K562 (cell line): ENCODE measurements around the gene TCF4.

Source experiments
- BRCA1 ChIP-seq, 2 experiments: fragments of 450-650 bp in 1 of 2; sonication (generic) in 1 of 2; formaldehyde crosslinking in 1 of 2; IDR thresholded peaks; 2 replicates each; pipeline versions ENCODE4 v1.5.0 to v1.6.1; 2017 to 2020; ENCODE audit warnings: mild to moderate bottlenecking in 1 of 2, missing genetic modification reagents in 1 of 2
- CBX3 ChIP-seq, 2 experiments: IDR thresholded peaks; 1 replicate in 1 of 2; 2 replicates in 1 of 2; pipeline ENCODE4 v1.6.1; 2012; ENCODE audit warnings: inconsistent platforms in 2 of 2, low read length in 2 of 2, borderline replicate concordance in 1 of 2, control low read depth in 1 of 2
- NR2C1 ChIP-seq, 2 experiments: fragments of 450-650 bp; IDR thresholded peaks; 2 replicates each; pipeline ENCODE4 v1.6.1; 2017; ENCODE audit warnings: mild to moderate bottlenecking in 2 of 2, antibody characterized with exemption in 1 of 2, inconsistent platforms in 1 of 2, missing compliant biosample characterization in 1 of 2, missing genetic modification characterization in 1 of 2
- NR2C2 ChIP-seq, 2 experiments: fragments of 200-800 bp in 1 of 2; sonication (Bioruptor generic) in 1 of 2; sonication (generic) in 1 of 2; formaldehyde crosslinking in 1 of 2; IDR thresholded peaks; 2 replicates each; pipeline versions ENCODE4 v1.6.1 to v1.8.0; 2016 to 2022; ENCODE audit warnings: mild to moderate bottlenecking in 1 of 2, missing compliant biosample characterization in 1 of 2, missing genetic modification characterization in 1 of 2, missing genetic modification reagents in 1 of 2
- POLR2AphosphoS5 ChIP-seq: IDR thresholded peaks from 2 replicates; pipeline ENCODE4 v1.6.1; 2011; ENCODE audit warnings: mild to moderate bottlenecking, low read depth, low read length, moderate library complexity; ENCODE audit not compliant: control insufficient read depth, insufficient read depth
- SMARCA5 ChIP-seq: fragments of 450-650 bp; IDR thresholded peaks from 2 replicates; pipeline ENCODE4 v1.6.1; 2016
- SMC3 ChIP-seq: conservative IDR thresholded peaks from 2 replicates; pipeline ENCODE4 v1.6.1; 2011; ENCODE audit warnings: low read depth, low read length, improper control_type of control experiment; ENCODE audit not compliant: insufficient read depth
- SP1 ChIP-seq: sonication (generic); formaldehyde crosslinking; IDR thresholded peaks from 2 replicates; pipeline ENCODE4 v1.8.1; 2022; ENCODE audit warnings: mild to moderate bottlenecking, missing genetic modification reagents
- TCF7 ChIP-seq: sonication (generic); IDR thresholded peaks from 2 replicates; pipeline ENCODE4 v1.6.1; 2016; ENCODE audit warnings: antibody characterized with exemption, borderline replicate concordance
- ZBTB1 ChIP-seq: sonication (generic); formaldehyde crosslinking; IDR thresholded peaks from 2 replicates; pipeline ENCODE4 v1.8.1; 2023; ENCODE audit warnings: missing genetic modification reagents, low read depth, mild to moderate bottlenecking, borderline replicate concordance
- ZNF274 ChIP-seq: IDR thresholded peaks from 2 replicates; pipeline ENCODE4 v1.6.1; 2011; ENCODE audit warnings: low read depth, mild to moderate bottlenecking, low read length, moderate library complexity, borderline replicate concordance
- TF ChIP-seq, protein P1 (sequence below): fragments of 450-650 bp; formaldehyde crosslinking; IDR thresholded peaks from 2 replicates; pipeline ENCODE4 v1.4.0; 2020; ENCODE audit warnings: mild to moderate bottlenecking, mixed read lengths
- TF ChIP-seq, protein P2 (sequence below): IDR thresholded peaks from 2 replicates; pipeline ENCODE4 v1.6.1; 2016; ENCODE audit warnings: missing genetic modification characterization, missing compliant biosample characterization
- TF ChIP-seq, protein P3 (sequence below): fragments of 250-450 bp; sonication (Bioruptor Pico); IDR thresholded peaks from 2 replicates; pipeline ENCODE4 v1.5.0; 2020; ENCODE audit warnings: mild to moderate bottlenecking

DNA sequence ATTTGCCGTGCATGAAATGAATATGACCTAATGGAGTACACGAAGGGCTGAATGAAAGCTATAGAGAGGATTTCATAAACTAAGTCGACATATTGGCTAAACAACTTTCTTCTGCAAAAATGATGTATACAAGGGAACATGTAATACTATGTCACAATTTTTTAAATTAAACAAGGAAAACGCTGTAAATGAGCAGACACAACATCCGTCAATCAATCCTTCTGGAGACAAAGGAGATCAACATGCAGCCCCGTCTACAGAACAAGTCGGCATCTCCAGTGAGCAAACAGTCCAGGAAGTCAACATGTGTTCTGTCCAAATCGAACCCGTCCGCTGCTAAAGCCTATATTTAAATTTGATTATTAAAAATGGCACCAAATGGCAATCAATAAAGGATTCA lies 180.8 kb downstream of the TCF4 start:
- TF ChIP-seq NR2C1 (IDR thresholded peaks at IDR 0.05) (no peak), NR2C1 (tag; IDR thresholded peaks at IDR 0.05) (no peak), SP1 (CRISPR knock-in tag) (no peak), SMC3 (no peak), BRCA1 (IDR thresholded peaks at IDR 0.05) (no peak), BRCA1 (CRISPR knock-in tag; IDR thresholded peaks at IDR 0.05) (no peak), TCF7 (no peak), ZNF274 (no peak), NR2C2 (CRISPR knock-in tag; IDR thresholded peaks at IDR 0.05) (no peak), NR2C2 (tag; IDR thresholded peaks at IDR 0.05) (no peak), ZBTB1 (CRISPR knock-in tag) (no peak), SMARCA5 (no peak), POLR2AphosphoS5 (no peak), CBX3 (IDR thresholded peaks at IDR 0.05; ENCODE audit: borderline replicate concordance in 1 of 2, low read length in 2 of 2) (no peak)
- TF ChIP-seq, protein P1, sequence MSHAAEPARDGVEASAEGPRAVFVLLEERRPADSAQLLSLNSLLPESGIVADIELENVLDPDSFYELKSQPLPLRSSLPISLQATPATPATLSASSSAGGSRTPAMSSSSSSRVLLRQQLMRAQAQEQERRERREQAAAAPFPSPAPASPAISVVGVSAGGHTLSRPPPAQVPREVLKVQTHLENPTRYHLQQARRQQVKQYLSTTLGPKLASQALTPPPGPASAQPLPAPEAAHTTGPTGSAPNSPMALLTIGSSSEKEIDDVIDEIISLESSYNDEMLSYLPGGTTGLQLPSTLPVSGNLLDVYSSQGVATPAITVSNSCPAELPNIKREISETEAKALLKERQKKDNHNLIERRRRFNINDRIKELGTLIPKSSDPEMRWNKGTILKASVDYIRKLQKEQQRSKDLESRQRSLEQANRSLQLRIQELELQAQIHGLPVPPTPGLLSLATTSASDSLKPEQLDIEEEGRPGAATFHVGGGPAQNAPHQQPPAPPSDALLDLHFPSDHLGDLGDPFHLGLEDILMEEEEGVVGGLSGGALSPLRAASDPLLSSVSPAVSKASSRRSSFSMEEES (CRISPR knock-in tag): no peak
- TF ChIP-seq, protein P2, sequence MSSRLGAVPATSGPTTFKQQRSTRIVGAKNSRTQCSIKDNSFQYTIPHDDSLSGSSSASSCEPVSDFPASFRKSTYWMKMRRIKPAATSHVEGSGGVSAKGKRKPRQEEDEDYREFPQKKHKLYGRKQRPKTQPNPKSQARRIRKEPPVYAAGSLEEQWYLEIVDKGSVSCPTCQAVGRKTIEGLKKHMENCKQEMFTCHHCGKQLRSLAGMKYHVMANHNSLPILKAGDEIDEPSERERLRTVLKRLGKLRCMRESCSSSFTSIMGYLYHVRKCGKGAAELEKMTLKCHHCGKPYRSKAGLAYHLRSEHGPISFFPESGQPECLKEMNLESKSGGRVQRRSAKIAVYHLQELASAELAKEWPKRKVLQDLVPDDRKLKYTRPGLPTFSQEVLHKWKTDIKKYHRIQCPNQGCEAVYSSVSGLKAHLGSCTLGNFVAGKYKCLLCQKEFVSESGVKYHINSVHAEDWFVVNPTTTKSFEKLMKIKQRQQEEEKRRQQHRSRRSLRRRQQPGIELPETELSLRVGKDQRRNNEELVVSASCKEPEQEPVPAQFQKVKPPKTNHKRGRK (tag): no peak
- TF ChIP-seq, protein P3, sequence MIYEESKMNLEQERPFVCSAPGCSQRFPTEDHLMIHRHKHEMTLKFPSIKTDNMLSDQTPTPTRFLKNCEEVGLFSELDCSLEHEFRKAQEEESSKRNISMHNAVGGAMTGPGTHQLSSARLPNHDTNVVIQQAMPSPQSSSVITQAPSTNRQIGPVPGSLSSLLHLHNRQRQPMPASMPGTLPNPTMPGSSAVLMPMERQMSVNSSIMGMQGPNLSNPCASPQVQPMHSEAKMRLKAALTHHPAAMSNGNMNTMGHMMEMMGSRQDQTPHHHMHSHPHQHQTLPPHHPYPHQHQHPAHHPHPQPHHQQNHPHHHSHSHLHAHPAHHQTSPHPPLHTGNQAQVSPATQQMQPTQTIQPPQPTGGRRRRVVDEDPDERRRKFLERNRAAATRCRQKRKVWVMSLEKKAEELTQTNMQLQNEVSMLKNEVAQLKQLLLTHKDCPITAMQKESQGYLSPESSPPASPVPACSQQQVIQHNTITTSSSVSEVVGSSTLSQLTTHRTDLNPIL: no peak
